GM21367 (cell line): ENCODE measurements around the gene CAMKK2.
"Not testable (repeated sequence)": the region's sequence is repeated elsewhere in the genome, so short reads cannot be mapped to it uniquely, and the experiment has no call there.

ENCODE experiments used
- ATAC-seq: cut with Tn5 transposase; IDR thresholded peaks from one replicate; pipeline ENCODE4 v1.9.1; 2021; ENCODE audit not compliant: unreplicated experiment

CAMKK2 gene

GRCh38 chr12:121248622-121249021, 47.9 kb downstream of the CAMKK2 start:
- ATAC-seq, result peak; percentile 69

- no peak for ATAC-seq
Observed at GRCh38 chr12:121246893-121247557, 49.5 kb downstream of the CAMKK2 start.

GRCh38 chr12:121245951-121246350, 50.6 kb downstream of the CAMKK2 start:
- no peak for ATAC-seq

GRCh38 chr12:121245031-121245430, 51.5 kb downstream of the CAMKK2 start:
- no peak for ATAC-seq

GRCh38 chr12:121241156-121241970, 55.1 kb downstream of the CAMKK2 start:
- ATAC-seq, result no peak

- no peak for ATAC-seq
Observed at GRCh38 chr12:121240484-121241101, 55.9 kb downstream of the CAMKK2 start.

GRCh38 chr12:121240062-121240420, 56.5 kb downstream of the CAMKK2 start:
- no peak for ATAC-seq

- ATAC-seq, result no peak
Observed at GRCh38 chr12:121239351-121240061, 57.0 kb downstream of the CAMKK2 start.

GRCh38 chr12:121238604-121239350, 57.7 kb downstream of the CAMKK2 start:
- no peak for ATAC-seq

GRCh38 chr12:121238086-121238485, 58.4 kb downstream of the CAMKK2 start:
- ATAC-seq, result no peak

GRCh38 chr12:121237415-121237814, 59.1 kb downstream of the CAMKK2 start:
- ATAC-seq, result no peak

- ATAC-seq, result no peak
Observed at GRCh38 chr12:121236776-121237175, 59.7 kb downstream of the CAMKK2 start.

- ATAC-seq, result no peak
Observed at GRCh38 chr12:121233628-121234020, 62.9 kb downstream of the CAMKK2 start.

GRCh38 chr12:121232977-121233627, 63.4 kb downstream of the CAMKK2 start:
- ATAC-seq, result no peak

GRCh38 chr12:121232163-121232562, 64.3 kb downstream of the CAMKK2 start:
- ATAC-seq, result no peak

- ATAC-seq, result no peak
Observed at GRCh38 chr12:121230538-121230907, 66.0 kb downstream of the CAMKK2 start.

GRCh38 chr12:121229826-121230537, 66.5 kb downstream of the CAMKK2 start:
- not testable (repeated sequence) for ATAC-seq

GRCh38 chr12:121228919-121229665, 67.4 kb downstream of the CAMKK2 start:
- no peak for ATAC-seq

- ATAC-seq, result peak; percentile 74
Observed at GRCh38 chr12:121227294-121227693, 69.2 kb downstream of the CAMKK2 start.
